Activated T-helper 17 cell treated with anti-CD3 and anti-CD28 coated beads, Interleukin-2, amount 50 U/mL, for 72 hours (primary cell): Measurements from ENCODE around the gene FAM217A. TPM values are rescaled to one million over a fixed set of nuclear protein-coding genes. Genes with fewer than 3 reads are reported as not detected.

Source experiments
- ATAC-seq: fragments of 150-1000 bp; cut with Tn5 transposase; replicated peaks from 2 replicates; pipeline ENCODE4 v1.10.0; 2021; ENCODE audit warnings: mild to moderate bottlenecking, moderate library complexity
- H3K27ac Mint-ChIP-seq: one replicate; pipeline ENCODE4 v1.8.0; 2022; ENCODE audit warnings: mixed read lengths
- H3K27me3 Mint-ChIP-seq: one replicate; pipeline ENCODE4 v1.8.0; 2022; ENCODE audit warnings: mixed read lengths
- H3K36me3 Mint-ChIP-seq: one replicate; pipeline ENCODE4 v1.8.0; 2022; ENCODE audit warnings: low read depth, mild to moderate bottlenecking, mixed read lengths
- H3K4me1 Mint-ChIP-seq: one replicate; pipeline ENCODE4 v1.8.0; 2022; ENCODE audit warnings: mixed read lengths
- H3K4me3 Mint-ChIP-seq: one replicate; pipeline ENCODE4 v1.8.0; 2022; ENCODE audit warnings: mild to moderate bottlenecking, mixed read lengths
- H3K9me3 Mint-ChIP-seq: one replicate; pipeline ENCODE4 v1.8.0; 2022; ENCODE audit warnings: mixed read lengths
- total RNA-seq, 2 donors: library from RNA; stranded (reverse); gene quantifications; one replicate each; pipeline ENCODE4 v1.2.3, GENCODE V29; 2022

The FAM217A gene
- total RNA-seq, 2 donors from 2014 or later: not detected

GRCh38 chr6:4059115-4059777 lies 19.7 kb downstream of the FAM217A start:
- peak; percentile 90 for ATAC-seq
- peak overlapping the region; percentile 82 for H3K4me3 Mint-ChIP-seq
- H3K9me3 Mint-ChIP-seq: no peaks in the 10 kb centered on the region
- peaks cover 100% of the 10 kb centered on the region for H3K36me3 Mint-ChIP-seq
- H3K27me3 Mint-ChIP-seq: no peaks in the 10 kb centered on the region
- peak overlapping the region; percentile 76 for H3K27ac Mint-ChIP-seq
- peaks cover 12% of the 10 kb centered on the region for H3K4me1 Mint-ChIP-seq

- peak overlapping the region; percentile 1 for H3K27ac Mint-ChIP-seq
These were observed 21.9 kb downstream of the FAM217A start for GRCh38 chr6:4057036-4057435.

GRCh38 chr6:4055420-4056041 lies 23.4 kb downstream of the FAM217A start:
- ATAC-seq: no peak
- no peak overlapping the region for H3K27ac Mint-ChIP-seq
- peaks cover 12% of the 10 kb centered on the region for H3K4me1 Mint-ChIP-seq
- peaks cover 100% of the 10 kb centered on the region for H3K36me3 Mint-ChIP-seq
- H3K9me3 Mint-ChIP-seq: no peaks in the 10 kb centered on the region
- H3K27me3 Mint-ChIP-seq: no peaks in the 10 kb centered on the region
- H3K4me3 Mint-ChIP-seq: no peak overlapping the region

More at GRCh38 chr6:4057036-4057435, 21.9 kb downstream of the FAM217A start:
- Mint-ChIP-seq H3K4me1 (peaks cover 12% of the 10 kb centered on the region), H3K27me3 (no peaks in the 10 kb centered on the region), H3K4me3 (no peak overlapping the region), H3K9me3 (no peaks in the 10 kb centered on the region), H3K36me3 (peaks cover 100% of the 10 kb centered on the region)
- no peak for ATAC-seq

- peaks cover 98% of the 10 kb centered on the region for H3K36me3 Mint-ChIP-seq
- H3K27ac Mint-ChIP-seq: no peak overlapping the region
- no peaks in the 10 kb centered on the region for H3K27me3 Mint-ChIP-seq
- H3K4me1 Mint-ChIP-seq: no peaks in the 10 kb centered on the region
- no peak for ATAC-seq
- no peaks in the 10 kb centered on the region for H3K9me3 Mint-ChIP-seq
- H3K4me3 Mint-ChIP-seq: no peak overlapping the region
These were observed 29.7 kb downstream of the FAM217A start for GRCh38 chr6:4049246-4049645.

GRCh38 chr6:4041480-4041879 lies 37.5 kb downstream of the FAM217A start:
- H3K27ac Mint-ChIP-seq: no peak overlapping the region

GRCh38 chr6:4039348-4039747 lies 39.6 kb downstream of the FAM217A start:
- peaks cover 96% of the 10 kb centered on the region for H3K36me3 Mint-ChIP-seq
- ATAC-seq: peak; percentile 56
- H3K4me1 Mint-ChIP-seq: peaks cover 25% of the 10 kb centered on the region
- H3K4me3 Mint-ChIP-seq: no peak overlapping the region
- H3K27me3 Mint-ChIP-seq: no peaks in the 10 kb centered on the region
- peak overlapping the region; percentile 79 for H3K27ac Mint-ChIP-seq
- H3K9me3 Mint-ChIP-seq: no peaks in the 10 kb centered on the region

More at GRCh38 chr6:4041480-4041879, 37.5 kb downstream of the FAM217A start:
- H3K4me1 Mint-ChIP-seq: peaks cover 19% of the 10 kb centered on the region
- no peak for ATAC-seq
- no peaks in the 10 kb centered on the region for H3K27me3 Mint-ChIP-seq
- H3K9me3 Mint-ChIP-seq: no peaks in the 10 kb centered on the region
- H3K36me3 Mint-ChIP-seq: peaks cover 100% of the 10 kb centered on the region
- H3K4me3 Mint-ChIP-seq: no peak overlapping the region

GRCh38 chr6:4036581-4036980 lies 42.4 kb downstream of the FAM217A start:
- H3K9me3 Mint-ChIP-seq: no peaks in the 10 kb centered on the region
- peaks cover 39% of the 10 kb centered on the region for H3K4me1 Mint-ChIP-seq
- ATAC-seq: no peak
- peak overlapping the region; percentile 81 for H3K27ac Mint-ChIP-seq
- H3K27me3 Mint-ChIP-seq: no peaks in the 10 kb centered on the region
- peaks cover 96% of the 10 kb centered on the region for H3K36me3 Mint-ChIP-seq
- peak overlapping the region; percentile 24 for H3K4me3 Mint-ChIP-seq

- H3K4me3 Mint-ChIP-seq: no peak overlapping the region
- H3K36me3 Mint-ChIP-seq: peaks cover 95% of the 10 kb centered on the region
- peaks cover 57% of the 10 kb centered on the region for H3K4me1 Mint-ChIP-seq
- H3K27ac Mint-ChIP-seq: peak overlapping the region; percentile 32
- no peak for ATAC-seq
- no peaks in the 10 kb centered on the region for H3K27me3 Mint-ChIP-seq
- H3K9me3 Mint-ChIP-seq: no peaks in the 10 kb centered on the region
These were observed 46.5 kb downstream of the FAM217A start for GRCh38 chr6:4032475-4032874.

- H3K36me3 Mint-ChIP-seq: peaks cover 92% of the 10 kb centered on the region
- peak overlapping the region; percentile 3 for H3K4me3 Mint-ChIP-seq
- peaks cover 54% of the 10 kb centered on the region for H3K4me1 Mint-ChIP-seq
- no peaks in the 10 kb centered on the region for H3K27me3 Mint-ChIP-seq
- no peak for ATAC-seq
- peak overlapping the region; percentile 32 for H3K27ac Mint-ChIP-seq
- H3K9me3 Mint-ChIP-seq: no peaks in the 10 kb centered on the region
These were observed 47.5 kb downstream of the FAM217A start for GRCh38 chr6:4031442-4031841.

GRCh38 chr6:4030669-4031068 lies 48.3 kb downstream of the FAM217A start:
- peak overlapping the region; percentile 27 for H3K4me3 Mint-ChIP-seq
- H3K27ac Mint-ChIP-seq: peak overlapping the region; percentile 32

GRCh38 chr6:4029687-4030086 lies 49.2 kb downstream of the FAM217A start:
- Mint-ChIP-seq H3K4me3 (peak overlapping the region; percentile 18), H3K27ac (peak overlapping the region; percentile 58), H3K9me3 (no peaks in the 10 kb centered on the region), H3K27me3 (no peaks in the 10 kb centered on the region), H3K36me3 (peaks cover 89% of the 10 kb centered on the region), H3K4me1 (peaks cover 56% of the 10 kb centered on the region)
- ATAC-seq: no peak

More at GRCh38 chr6:4030669-4031068, 48.3 kb downstream of the FAM217A start:
- Mint-ChIP-seq H3K36me3 (peaks cover 87% of the 10 kb centered on the region), H3K9me3 (no peaks in the 10 kb centered on the region), H3K27me3 (no peaks in the 10 kb centered on the region), H3K4me1 (peaks cover 50% of the 10 kb centered on the region)
- no peak for ATAC-seq

GRCh38 chr6:4028051-4028450 lies 50.9 kb downstream of the FAM217A start:
- ATAC-seq: no peak
- Mint-ChIP-seq H3K27ac (no peak overlapping the region), H3K4me3 (no peak overlapping the region)

GRCh38 chr6:4025681-4026080 lies 53.3 kb downstream of the FAM217A start:
- Mint-ChIP-seq H3K27me3 (no peaks in the 10 kb centered on the region), H3K4me1 (peaks cover 43% of the 10 kb centered on the region), H3K4me3 (peak overlapping the region; percentile 20), H3K9me3 (no peaks in the 10 kb centered on the region), H3K27ac (peak overlapping the region; percentile 30), H3K36me3 (peaks cover 87% of the 10 kb centered on the region)
- ATAC-seq: no peak

More at GRCh38 chr6:4028051-4028450, 50.9 kb downstream of the FAM217A start:
- Mint-ChIP-seq H3K36me3 (peaks cover 90% of the 10 kb centered on the region), H3K4me1 (peaks cover 62% of the 10 kb centered on the region), H3K9me3 (no peaks in the 10 kb centered on the region), H3K27me3 (no peaks in the 10 kb centered on the region)

- Mint-ChIP-seq H3K9me3 (no peaks in the 10 kb centered on the region), H3K4me1 (peaks cover 30% of the 10 kb centered on the region), H3K27ac (peak overlapping the region; percentile 98), H3K36me3 (peaks cover 70% of the 10 kb centered on the region), H3K4me3 (peak overlapping the region; percentile 90), H3K27me3 (no peaks in the 10 kb centered on the region)
- ATAC-seq: no peak
These were observed 55.7 kb downstream of the FAM217A start for GRCh38 chr6:4023240-4023639.
